Calu3 (cell line): ENCODE measurements around the gene TCFL5. TPM values are rescaled to one million over a fixed set of nuclear protein-coding genes. Genes with fewer than 3 reads are reported as not detected.

Experiments
- BruUV-seq: library from RNA; stranded (reverse); fragments of 400-500 nt; replicated peaks from 2 replicates; lab custom pipeline; 2021; lab: Mats Ljungman, UMichigan
- CTCF ChIA-PET: fragments of 300-600 bp; sonication (Branson Sonifier 250); formaldehyde crosslinking; loops from one replicate; lab custom pipeline; 2022; ENCODE audit warnings: antibody characterized with exemption; lab: Charles Lee
- DNase-seq: peaks from one replicate; pipeline ENCODE4 v3.0.0; 2022
- H3K27ac Mint-ChIP-seq: one replicate; pipeline ENCODE4 v1.8.0; 2022; ENCODE audit warnings: mixed read lengths; ENCODE audit not compliant: unreplicated experiment
- H3K27me3 Mint-ChIP-seq: one replicate; pipeline ENCODE4 v1.8.0; 2022; ENCODE audit warnings: mixed read lengths; ENCODE audit not compliant: unreplicated experiment
- H3K36me3 Mint-ChIP-seq: one replicate; pipeline ENCODE4 v1.8.0; 2022; ENCODE audit warnings: mild to moderate bottlenecking, moderate library complexity, mixed read lengths; ENCODE audit not compliant: insufficient read depth, unreplicated experiment
- H3K4me1 Mint-ChIP-seq: one replicate; pipeline ENCODE4 v1.8.0; 2022; ENCODE audit warnings: mild to moderate bottlenecking, low read depth, mixed read lengths; ENCODE audit not compliant: unreplicated experiment
- H3K4me3 Mint-ChIP-seq: one replicate; pipeline ENCODE4 v1.8.0; 2022; ENCODE audit warnings: mild to moderate bottlenecking, low read depth, moderate library complexity, mixed read lengths; ENCODE audit not compliant: unreplicated experiment
- H3K9me3 Mint-ChIP-seq: one replicate; pipeline ENCODE4 v1.8.0; 2022; ENCODE audit warnings: low read depth, mixed read lengths; ENCODE audit not compliant: unreplicated experiment
- CTCF ChIP-seq: fragments of 200-600 bp; IDR thresholded peaks from one replicate; pipeline ENCODE4 v1.8.0; 2022; ENCODE audit warnings: antibody characterized with exemption; ENCODE audit not compliant: unreplicated experiment
- intact Hi-C: fragments of 100-400 bp; cut with micrococcal nuclease; formaldehyde crosslinking; loops from one replicate; pipeline ENCODE4 v1.10.0; 2022; ENCODE audit not compliant: unreplicated experiment
- total RNA-seq: library from RNA; stranded (reverse); gene quantifications from 2 replicates; pipeline ENCODE4 v1.2.3, GENCODE V29; 2022

TCFL5 gene
- total RNA-seq, 1 experiment from 2014 or later = 22.3 TPM

- Mint-ChIP-seq H3K4me3 (peak overlapping the region; percentile 78), H3K9me3 (no peaks in the 10 kb centered on the region), H3K36me3 (peaks cover 50% of the 10 kb centered on the region), H3K27ac (peak overlapping the region; percentile 76), H3K27me3 (peaks cover 24% of the 10 kb centered on the region), H3K4me1 (peaks cover 37% of the 10 kb centered on the region)
- CTCF ChIA-PET = interaction anchor here (0.6 to 3.3 kb wide), 13 partner anchors 12 to 432 kb away, joined by 3 to 28 read pairs (median 5); partner anchors contain the start of gene OGFR
- intact Hi-C loops = loop anchor here (5.0 kb wide), 2 partner anchors 106 to 291 kb away; no protein-coding TSS in a partner anchor
- no TSS peak for BruUV-seq
- TF ChIP-seq CTCF = no peak
- no peak for DNase-seq
Measured at GRCh38 chr20:62792940-62793756, 68.5 kb downstream of the TCFL5 start.

GRCh38 chr20:62792182-62792939 lies 69.3 kb downstream of the TCFL5 start:
- Mint-ChIP-seq H3K9me3 (no peaks in the 10 kb centered on the region), H3K4me3 (no peak overlapping the region), H3K27ac (no peak overlapping the region), H3K36me3 (peaks cover 42% of the 10 kb centered on the region), H3K27me3 (peaks cover 32% of the 10 kb centered on the region), H3K4me1 (peaks cover 29% of the 10 kb centered on the region)
- DNase-seq = peak; percentile 36
- CTCF ChIA-PET = interaction anchor here (0.6 to 2.2 kb wide), 17 partner anchors 16 to 311 kb away, joined by 3 to 28 read pairs (median 5); no protein-coding TSS in a partner anchor
- no TSS peak for BruUV-seq
- intact Hi-C loops = loop anchor here (5.0 kb wide), 2 partner anchors 105 to 290 kb away; no protein-coding TSS in a partner anchor
- TF ChIP-seq CTCF = no peak

GRCh38 chr20:62791301-62792181 lies 70.1 kb downstream of the TCFL5 start:
- H3K27ac Mint-ChIP-seq = no peak overlapping the region
- intact Hi-C loops = loop anchor here (1.0 to 5.0 kb wide), 5 partner anchors 88 to 289 kb away; no protein-coding TSS in a partner anchor
- peak; percentile 96 for DNase-seq
- BruUV-seq = no TSS peak
- H3K4me3 Mint-ChIP-seq = no peak overlapping the region
- H3K4me1 Mint-ChIP-seq = peaks cover 27% of the 10 kb centered on the region
- H3K36me3 Mint-ChIP-seq = peaks cover 36% of the 10 kb centered on the region
- H3K9me3 Mint-ChIP-seq = no peaks in the 10 kb centered on the region
- H3K27me3 Mint-ChIP-seq = peaks cover 40% of the 10 kb centered on the region
- TF ChIP-seq CTCF = peak; percentile 99
- CTCF ChIA-PET = interaction anchor here (0.7 to 2.2 kb wide), 19 partner anchors 17 to 310 kb away, joined by 3 to 28 read pairs (median 5); no protein-coding TSS in a partner anchor

Other genes starting within 250 kb of the TCFL5 start
- gene SLCO4A1, start 219.3 kb downstream of the TCFL5 start, total RNA-seq = 51.9 and 63.9 TPM in 2 replicates
- not detected in 2 replicates for gene NTSR1, start 153.0 kb downstream of the TCFL5 start, total RNA-seq
- gene MRGBP, start 65.3 kb downstream of the TCFL5 start, total RNA-seq = 28.9 and 31.8 TPM in 2 replicates
- gene OGFR, start 57.0 kb downstream of the TCFL5 start, total RNA-seq = 80.1 and 98.2 TPM in 2 replicates
- 2.7 TPM in 2 replicates for gene COL9A3, start 44.8 kb downstream of the TCFL5 start, total RNA-seq
- 75.6 and 77.1 TPM in 2 replicates for gene DIDO1, start 64.7 kb upstream of the TCFL5 start, total RNA-seq
- 64.3 and 64.6 TPM in 2 replicates for gene GID8, start 76.3 kb upstream of the TCFL5 start, total RNA-seq
- gene SLC17A9, start 90.9 kb upstream of the TCFL5 start, total RNA-seq = 12.0 and 18.8 TPM in 2 replicates
- gene BHLHE23, start 145.1 kb upstream of the TCFL5 start, total RNA-seq = not detected in 2 replicates